Measurements from ENCODE around the gene ARL6IP6.
"Not testable (repeated sequence)": the region's sequence is repeated elsewhere in the genome, so short reads cannot be mapped to it uniquely, and the experiment has no call there.

The ARL6IP6 gene

DNA sequence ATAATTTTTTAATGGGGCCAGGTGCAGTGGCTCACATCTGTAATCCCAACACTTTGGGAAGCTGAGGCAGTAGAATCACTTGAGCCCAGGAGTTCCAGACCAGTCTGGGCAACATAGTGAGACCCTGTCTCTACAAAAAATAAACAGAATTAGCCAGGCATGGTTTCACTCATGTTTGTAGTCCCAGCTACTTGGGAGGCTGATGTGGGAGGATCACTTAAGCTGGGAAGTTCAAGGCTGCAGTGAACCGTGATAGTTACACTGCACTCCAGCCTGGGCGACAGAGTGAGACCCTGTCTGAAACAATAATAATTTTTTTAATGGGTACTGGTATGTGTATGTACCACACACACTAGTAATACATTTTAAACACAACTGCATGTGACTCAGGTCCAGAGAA, 2.4 kb downstream of the ARL6IP6 start:
- DNase-seq (ENCODE audit: low read depth), result no peak
- no peak overlapping the region for H3K4me3 ChIP-seq (ENCODE audit: low read length)
- TF ChIP-seq CTCF (IDR thresholded peaks at IDR 0.05; ENCODE audit: insufficient read depth, low read depth, low read length, missing control alignments), result no peak

DNA sequence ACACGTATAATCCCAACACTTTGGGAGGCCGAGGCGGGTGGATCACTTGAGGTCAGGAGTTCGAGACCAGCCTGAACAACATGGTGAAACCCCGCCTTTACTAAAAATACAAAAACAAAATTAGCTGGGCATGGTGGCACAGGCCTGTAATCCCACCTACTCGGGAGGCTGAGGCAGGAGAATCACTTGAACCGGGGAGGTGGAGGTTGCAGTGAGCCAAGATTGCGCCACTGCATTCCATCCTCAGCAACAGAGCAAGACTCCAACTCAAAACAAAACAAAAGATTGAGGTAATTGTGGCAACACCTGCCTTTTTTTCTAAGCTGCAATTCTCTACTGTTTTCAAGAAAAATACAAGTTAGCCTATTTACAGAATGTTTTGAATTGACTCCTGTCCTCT, 4.2 kb downstream of the ARL6IP6 start:
- DNase-seq (ENCODE audit: low read depth); H3K4me3 ChIP-seq (ENCODE audit: low read length): not testable (repeated sequence)

DNA sequence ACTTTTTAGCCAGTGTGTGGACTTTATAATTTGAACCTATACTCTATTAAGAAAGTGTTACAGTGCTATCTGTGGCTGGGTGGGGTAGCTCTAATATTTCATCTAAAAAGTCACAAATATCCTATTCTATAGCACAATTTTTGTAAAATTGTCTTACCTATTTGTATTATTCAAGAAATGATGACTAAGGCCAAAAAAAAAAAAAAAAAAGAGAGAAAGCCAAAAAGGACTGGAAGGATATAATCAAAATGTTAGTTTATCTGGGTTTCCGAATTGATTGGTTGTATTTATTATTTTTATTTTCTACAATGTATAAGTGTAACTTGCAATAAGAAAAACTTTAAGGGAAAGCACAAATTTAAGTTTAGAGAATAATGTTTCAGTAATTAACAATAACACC, 5.5 kb downstream of the ARL6IP6 start:
- H3K4me3 ChIP-seq (ENCODE audit: low read length), result no peak overlapping the region
- TF ChIP-seq CTCF (IDR thresholded peaks at IDR 0.05; ENCODE audit: insufficient read depth, low read depth, low read length, missing control alignments), result no peak
- no peak for DNase-seq (ENCODE audit: low read depth)

DNA sequence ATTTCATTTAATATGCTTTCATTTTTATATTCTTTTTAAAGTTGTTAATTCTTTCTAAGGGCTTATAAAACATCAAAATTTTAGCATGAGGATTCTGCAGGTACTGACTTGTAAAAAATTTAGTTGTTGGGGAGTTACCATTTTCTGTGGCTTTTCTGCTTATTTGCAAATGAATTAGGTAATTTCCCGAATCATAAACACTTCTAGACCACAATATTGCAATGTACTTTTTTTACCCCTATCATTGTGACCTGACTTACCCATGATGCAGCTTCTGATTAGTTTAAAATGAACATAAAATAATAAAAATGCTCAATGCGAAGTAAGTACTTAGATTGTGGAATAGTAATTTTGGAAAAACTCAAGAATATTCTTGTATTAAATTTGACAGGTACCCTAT, 11.4 kb downstream of the ARL6IP6 start:
- no peak for TF ChIP-seq CTCF (IDR thresholded peaks at IDR 0.05; ENCODE audit: insufficient read depth, low read depth, low read length, missing control alignments)
- no peak for DNase-seq (ENCODE audit: low read depth)

GRCh38 chr2:152730591-152731333, 12.3 kb downstream of the ARL6IP6 start:
- DNase-seq (ENCODE audit: low read depth), result peak; percentile 56

More for the DNA sequence above, 11.4 kb downstream of the ARL6IP6 start:
- H3K4me3 ChIP-seq (ENCODE audit: low read length), result no peak overlapping the region

DNA sequence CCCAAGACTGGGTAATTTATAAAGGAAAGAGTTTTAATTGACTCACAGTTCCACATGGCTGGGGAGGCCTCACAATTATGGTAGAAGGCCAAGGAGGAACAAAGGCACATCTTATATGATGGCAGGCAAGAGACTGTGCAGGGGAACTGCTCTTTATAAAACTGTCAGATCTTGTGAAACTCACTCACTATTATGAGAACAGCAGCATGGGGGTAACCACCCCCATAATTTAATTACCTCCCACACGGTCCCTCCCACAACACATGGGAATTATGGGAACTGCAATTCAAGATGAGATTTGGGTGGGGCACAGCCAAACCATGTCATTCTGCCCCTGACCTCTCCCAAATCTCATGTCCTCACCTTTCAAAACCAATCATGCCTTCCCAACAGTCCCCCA, 19.1 kb downstream of the ARL6IP6 start:
- not testable (repeated sequence) for H3K4me3 ChIP-seq (ENCODE audit: low read length); DNase-seq (ENCODE audit: low read depth)

More at GRCh38 chr2:152730591-152731333, 12.3 kb downstream of the ARL6IP6 start:
- no peak for TF ChIP-seq CTCF (IDR thresholded peaks at IDR 0.05; ENCODE audit: insufficient read depth, low read depth, low read length, missing control alignments)
- no peak overlapping the region for H3K4me3 ChIP-seq (ENCODE audit: low read length)

- no peak for TF ChIP-seq CTCF (IDR thresholded peaks at IDR 0.05; ENCODE audit: insufficient read depth, low read depth, low read length, missing control alignments)
- no peak for DNase-seq (ENCODE audit: low read depth)
- no peak overlapping the region for H3K4me3 ChIP-seq (ENCODE audit: low read length)
These were observed 20.0 kb downstream of the ARL6IP6 start for GRCh38 chr2:152738438-152738837.

DNA sequence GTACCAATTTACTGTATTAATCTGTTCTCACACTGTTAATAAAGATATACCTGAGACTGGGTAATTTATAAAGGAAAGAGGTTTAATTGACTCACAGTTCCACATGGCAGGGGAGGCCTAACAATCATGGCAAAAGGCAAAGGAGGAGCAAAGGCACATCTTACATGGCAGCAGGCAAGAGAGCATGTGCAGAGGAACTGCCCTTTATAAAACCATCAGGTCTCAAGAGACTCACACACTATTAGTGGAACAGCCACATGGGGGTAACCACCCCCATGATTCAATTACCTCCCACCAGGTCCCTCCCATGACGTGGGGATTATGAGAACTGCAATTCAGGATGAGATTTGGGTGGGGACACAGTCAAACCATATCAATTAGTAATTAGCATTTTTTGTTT, 21.3 kb downstream of the ARL6IP6 start:
- not testable (repeated sequence) for H3K4me3 ChIP-seq (ENCODE audit: low read length); DNase-seq (ENCODE audit: low read depth)

Data from epithelial cell of esophagus (primary cell).